MCF 10A (cell line): ENCODE data around the gene PARD6A. TPM values are rescaled to one million over a fixed set of nuclear protein-coding genes. Genes with fewer than 3 reads are reported as not detected.

ENCODE experiments used
- BruUV-seq: library from RNA; stranded (reverse); fragments of 400-500 nt; replicated peaks from 2 replicates; lab custom pipeline; 2021; lab: Mats Ljungman, UMichigan
- CTCF ChIA-PET: fragments of 300-600 bp; sonication (Branson Sonifier 250); formaldehyde crosslinking; extraction: SDS; loops from one replicate; lab custom pipeline; 2021; ENCODE audit warnings: antibody characterized with exemption, inconsistent platforms; lab: Yijun Ruan, JAX
- POLR2A ChIA-PET: fragments of 300-600, 350-650 bp; sonication (Branson Sonifier 250); formaldehyde crosslinking; extraction: SDS; loops from one replicate; lab custom pipeline; 2020; ENCODE audit warnings: antibody characterized with exemption, inconsistent platforms; lab: Yijun Ruan, JAX
- DNase-seq: peaks from one replicate; pipeline ENCODE4 v3.0.0-alpha.2; 2018; ENCODE audit not compliant: unreplicated experiment
- H3K27ac Mint-ChIP-seq: one replicate; pipeline ENCODE4 v1.8.0; 2022; ENCODE audit warnings: mild to moderate bottlenecking, low read depth, mixed read lengths; ENCODE audit not compliant: unreplicated experiment
- H3K27me3 Mint-ChIP-seq: one replicate; pipeline ENCODE4 v1.8.0; 2022; ENCODE audit warnings: mixed read lengths; ENCODE audit not compliant: insufficient read depth, unreplicated experiment
- H3K36me3 Mint-ChIP-seq: one replicate; pipeline ENCODE4 v1.8.0; 2022; ENCODE audit warnings: mild to moderate bottlenecking, moderate library complexity, mixed read lengths; ENCODE audit not compliant: insufficient read depth, unreplicated experiment
- H3K4me1 Mint-ChIP-seq: one replicate; pipeline ENCODE4 v1.8.0; 2022; ENCODE audit warnings: mixed read lengths; ENCODE audit not compliant: insufficient read depth, unreplicated experiment
- H3K4me3 Mint-ChIP-seq: one replicate; pipeline ENCODE4 v1.8.0; 2022; ENCODE audit warnings: mild to moderate bottlenecking, moderate library complexity, mixed read lengths; ENCODE audit not compliant: unreplicated experiment
- H3K9me3 Mint-ChIP-seq: one replicate; pipeline ENCODE4 v1.8.0; 2022; ENCODE audit warnings: mixed read lengths; ENCODE audit not compliant: unreplicated experiment
- intact Hi-C: fragments of 100-400 bp; cut with micrococcal nuclease; formaldehyde crosslinking; loops from 2 replicates; pipeline ENCODE4 v1.14.1; 2022
- total RNA-seq: library from RNA; stranded (reverse); gene quantifications from 2 replicates; pipeline ENCODE4 v1.2.3, GENCODE V29; 2022
- TF ChIP-seq, protein P1 (sequence below): fragments of 200-600 bp; IDR thresholded peaks from one replicate; pipeline ENCODE4 v1.8.0; 2022; ENCODE audit warnings: antibody characterized with exemption, mild to moderate bottlenecking; ENCODE audit not compliant: unreplicated experiment

PARD6A gene
- total RNA-seq, 1 experiment from 2014 or later: 4.5 TPM

- no peak overlapping the region for H3K4me3 Mint-ChIP-seq
- BruUV-seq: no TSS peak
- H3K9me3 Mint-ChIP-seq: no peaks in the 10 kb centered on the region
- no peak for DNase-seq
- no peaks in the 10 kb centered on the region for H3K27me3 Mint-ChIP-seq
- no peak overlapping the region for H3K27ac Mint-ChIP-seq
- ChIA-PET CTCF (interaction anchor here (1.3 kb wide), 1 partner anchor 8 kb away, joined by 3 read pairs; no protein-coding TSS in a partner anchor), POLR2A (no interaction called here)
- TF ChIP-seq, protein P1, sequence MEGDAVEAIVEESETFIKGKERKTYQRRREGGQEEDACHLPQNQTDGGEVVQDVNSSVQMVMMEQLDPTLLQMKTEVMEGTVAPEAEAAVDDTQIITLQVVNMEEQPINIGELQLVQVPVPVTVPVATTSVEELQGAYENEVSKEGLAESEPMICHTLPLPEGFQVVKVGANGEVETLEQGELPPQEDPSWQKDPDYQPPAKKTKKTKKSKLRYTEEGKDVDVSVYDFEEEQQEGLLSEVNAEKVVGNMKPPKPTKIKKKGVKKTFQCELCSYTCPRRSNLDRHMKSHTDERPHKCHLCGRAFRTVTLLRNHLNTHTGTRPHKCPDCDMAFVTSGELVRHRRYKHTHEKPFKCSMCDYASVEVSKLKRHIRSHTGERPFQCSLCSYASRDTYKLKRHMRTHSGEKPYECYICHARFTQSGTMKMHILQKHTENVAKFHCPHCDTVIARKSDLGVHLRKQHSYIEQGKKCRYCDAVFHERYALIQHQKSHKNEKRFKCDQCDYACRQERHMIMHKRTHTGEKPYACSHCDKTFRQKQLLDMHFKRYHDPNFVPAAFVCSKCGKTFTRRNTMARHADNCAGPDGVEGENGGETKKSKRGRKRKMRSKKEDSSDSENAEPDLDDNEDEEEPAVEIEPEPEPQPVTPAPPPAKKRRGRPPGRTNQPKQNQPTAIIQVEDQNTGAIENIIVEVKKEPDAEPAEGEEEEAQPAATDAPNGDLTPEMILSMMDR: no peak
- intact Hi-C loops: no loop called here
- peaks cover 18% of the 10 kb centered on the region for H3K36me3 Mint-ChIP-seq
- H3K4me1 Mint-ChIP-seq: no peaks in the 10 kb centered on the region
These were observed 36.8 kb downstream of the PARD6A start for GRCh38 chr16:67697422-67698185.

- no peak overlapping the region for H3K4me3 Mint-ChIP-seq
- TF ChIP-seq, protein P1: no peak
- BruUV-seq: no TSS peak
- DNase-seq: no peak
- H3K9me3 Mint-ChIP-seq: no peaks in the 10 kb centered on the region
- intact Hi-C loops: no loop called here
- H3K27me3 Mint-ChIP-seq: no peaks in the 10 kb centered on the region
- H3K27ac Mint-ChIP-seq: no peak overlapping the region
- ChIA-PET POLR2A (no interaction called here), CTCF (no interaction called here)
- peaks cover 18% of the 10 kb centered on the region for H3K36me3 Mint-ChIP-seq
- H3K4me1 Mint-ChIP-seq: peaks cover 6% of the 10 kb centered on the region
These were observed 38.5 kb downstream of the PARD6A start for GRCh38 chr16:67699265-67699664.

- Mint-ChIP-seq H3K27ac (no peak overlapping the region), H3K4me1 (peaks cover 6% of the 10 kb centered on the region), H3K9me3 (no peaks in the 10 kb centered on the region), H3K27me3 (no peaks in the 10 kb centered on the region), H3K4me3 (no peak overlapping the region), H3K36me3 (peaks cover 18% of the 10 kb centered on the region)
- no TSS peak for BruUV-seq
- intact Hi-C loops: no loop called here
- ChIA-PET POLR2A (no interaction called here), CTCF (interaction anchor here (0.6 to 1.5 kb wide), 3 partner anchors 118 to 155 kb away, joined by 3 read pairs; no protein-coding TSS in a partner anchor)
- no peak for DNase-seq
- TF ChIP-seq, protein P1: no peak
These were observed 40.7 kb downstream of the PARD6A start for GRCh38 chr16:67701420-67701819.

GRCh38 chr16:67702130-67702529 is 41.4 kb downstream of the PARD6A start:
- POLR2A ChIA-PET: interaction anchor here (0.8 kb wide), 1 partner anchor 17 kb away, joined by 4 read pairs; the partner anchor contains the start of gene GFOD2
- intact Hi-C loops: no loop called here
- CTCF ChIA-PET: interaction anchor here (1.0 to 1.7 kb wide), 4 partner anchors 29 to 181 kb away, joined by 3 to 4 read pairs (median 4); no protein-coding TSS in a partner anchor
- Mint-ChIP-seq H3K9me3 (no peaks in the 10 kb centered on the region), H3K4me1 (peaks cover 6% of the 10 kb centered on the region), H3K27me3 (no peaks in the 10 kb centered on the region), H3K4me3 (no peak overlapping the region), H3K36me3 (peaks cover 18% of the 10 kb centered on the region), H3K27ac (no peak overlapping the region)
- no TSS peak for BruUV-seq
- no peak for DNase-seq
- TF ChIP-seq, protein P1: no peak
